A549 treated with AZD9567 at 1 μM for 4 hours (cell line): ENCODE measurements around the gene DNAJC8. TPM values are rescaled to one million over a fixed set of nuclear protein-coding genes. Genes with fewer than 3 reads are reported as not detected.

ENCODE experiments used
- total RNA-seq: library from RNA; stranded (reverse); fragments of 200-300 nt; extraction: Qiagen RNA extraction; gene quantifications from 5 replicates; pipeline ENCODE4 v1.2.3, GENCODE V29; 2022; ENCODE audit not compliant: insufficient read depth

Gene DNAJC8
- 70.7 to 77.9 TPM (median 72.0 TPM) in 5 replicates for total RNA-seq

GRCh38 chr1:28232558-28233263 is at the start of gene DNAJC8:
TSS of gene DNAJC8 (minus strand) at chr1:28233029. CDS start at chr1:28232998, 31 bp downstream.

GRCh38 chr1:28259252-28259933 is 26.6 kb upstream of the DNAJC8 start, which contains the start of gene SESN2:
TSS of gene SESN2 (plus strand) at chr1:28259518. CDS start at chr1:28259848, 330 bp downstream.

GRCh38 chr1:28235755-28236655 is 3.2 kb upstream of the DNAJC8 start, which contains the start of gene ATP5IF1:
TSS of gene ATP5IF1 (plus strand) at chr1:28236124. CDS start at chr1:28236184, 60 bp downstream.

GRCh38 chr1:28176492-28177470 is 56.0 kb downstream of the DNAJC8 start, which contains the start of gene PTAFR:
TSS of gene PTAFR (minus strand) at chr1:28176690. CDS start at chr1:28151021, 25,669 bp downstream.

Other genes starting within 250 kb of the DNAJC8 start
- gene EYA3, start 144.4 kb downstream of the DNAJC8 start, total RNA-seq, result 4.9 to 6.2 TPM (median 6.1 TPM) in 5 replicates
- 0.13 to 0.15 TPM (median 0.13 TPM) in 4 of 5 replicates, not detected in the other for gene PTAFR, start 56.3 kb downstream of the DNAJC8 start, total RNA-seq
- 152 to 176 TPM (median 163 TPM) in 5 replicates for gene ATP5IF1, start 3.1 kb upstream of the DNAJC8 start, total RNA-seq
- 5.4 to 11.9 TPM (median 9.3 TPM) in 5 replicates for gene SESN2, start 26.5 kb upstream of the DNAJC8 start, total RNA-seq
- gene MED18, start 96.0 kb upstream of the DNAJC8 start, total RNA-seq, result 14.8 to 20.1 TPM (median 15.1 TPM) in 5 replicates
- 20.3 to 22.0 TPM (median 21.0 TPM) in 5 replicates for gene PHACTR4, start 136.7 kb upstream of the DNAJC8 start, total RNA-seq